NCI-H526 (cell line): ENCODE data around the gene PBX2.
"Not testable (repeated sequence)": the region's sequence is repeated elsewhere in the genome, so short reads cannot be mapped to it uniquely, and the experiment has no call there.

Experiments
- DNase-seq, 2 experiments: peaks; one replicate each; lab custom pipeline; 2025; lab: John Stamatoyannopoulos, UW

Gene PBX2, protein sequence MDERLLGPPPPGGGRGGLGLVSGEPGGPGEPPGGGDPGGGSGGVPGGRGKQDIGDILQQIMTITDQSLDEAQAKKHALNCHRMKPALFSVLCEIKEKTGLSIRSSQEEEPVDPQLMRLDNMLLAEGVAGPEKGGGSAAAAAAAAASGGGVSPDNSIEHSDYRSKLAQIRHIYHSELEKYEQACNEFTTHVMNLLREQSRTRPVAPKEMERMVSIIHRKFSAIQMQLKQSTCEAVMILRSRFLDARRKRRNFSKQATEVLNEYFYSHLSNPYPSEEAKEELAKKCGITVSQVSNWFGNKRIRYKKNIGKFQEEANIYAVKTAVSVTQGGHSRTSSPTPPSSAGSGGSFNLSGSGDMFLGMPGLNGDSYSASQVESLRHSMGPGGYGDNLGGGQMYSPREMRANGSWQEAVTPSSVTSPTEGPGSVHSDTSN

GRCh38 chr6:32190054-32190851 is at the start of gene PBX2:
PBX2 (minus strand) TSS chr6:32190202; CDS start chr6:32189915, 287 bp downstream.
- DNase-seq: peak; percentile 66 to 91

GRCh38 chr6:32239462-32239861 is 49.5 kb upstream of the PBX2 start:
- DNase-seq: no peak

DNA sequence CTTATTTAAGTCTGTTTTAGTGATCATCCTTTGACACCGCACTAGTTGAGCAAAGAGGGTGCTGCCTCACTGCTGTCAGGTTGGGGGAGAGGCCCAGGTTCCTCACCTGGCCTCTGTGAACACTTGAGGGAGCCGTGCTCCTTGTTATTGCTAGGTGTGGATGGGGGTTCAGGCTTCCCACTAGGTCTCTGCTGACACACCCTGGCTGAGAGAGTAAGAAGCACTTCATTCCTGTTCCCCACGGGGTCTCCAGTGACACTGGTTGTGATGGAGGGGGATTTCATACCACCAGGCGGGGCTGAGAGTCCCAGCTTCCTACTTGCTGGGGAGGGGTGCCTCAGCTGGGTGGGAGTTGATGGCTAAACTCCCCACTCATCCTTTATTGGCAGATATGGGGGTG is 44.9 kb upstream of the PBX2 start:
- DNase-seq: no peak

GRCh38 chr6:32226434-32226833 is 36.4 kb upstream of the PBX2 start:
- DNase-seq: no peak

DNA sequence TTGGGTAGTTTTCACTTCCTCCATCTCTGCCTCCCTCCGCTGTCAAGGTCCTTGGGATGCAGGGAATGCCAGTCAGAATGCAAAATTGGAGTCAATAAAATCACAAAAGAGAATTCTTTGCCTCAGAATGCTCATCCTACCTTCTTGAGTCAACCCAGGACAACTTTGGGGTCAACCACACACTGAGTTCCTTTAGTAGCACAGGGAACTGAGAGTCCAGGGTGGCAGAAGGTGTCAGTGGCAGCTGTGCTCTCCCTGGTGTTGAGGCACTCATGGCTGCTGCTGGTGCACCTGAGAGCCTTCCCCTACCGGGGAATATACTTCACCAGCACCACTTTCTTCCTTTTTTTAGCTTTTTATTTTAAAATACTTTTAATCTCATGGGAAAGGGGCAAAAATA is 34.7 kb upstream of the PBX2 start:
- no peak for DNase-seq

DNA sequence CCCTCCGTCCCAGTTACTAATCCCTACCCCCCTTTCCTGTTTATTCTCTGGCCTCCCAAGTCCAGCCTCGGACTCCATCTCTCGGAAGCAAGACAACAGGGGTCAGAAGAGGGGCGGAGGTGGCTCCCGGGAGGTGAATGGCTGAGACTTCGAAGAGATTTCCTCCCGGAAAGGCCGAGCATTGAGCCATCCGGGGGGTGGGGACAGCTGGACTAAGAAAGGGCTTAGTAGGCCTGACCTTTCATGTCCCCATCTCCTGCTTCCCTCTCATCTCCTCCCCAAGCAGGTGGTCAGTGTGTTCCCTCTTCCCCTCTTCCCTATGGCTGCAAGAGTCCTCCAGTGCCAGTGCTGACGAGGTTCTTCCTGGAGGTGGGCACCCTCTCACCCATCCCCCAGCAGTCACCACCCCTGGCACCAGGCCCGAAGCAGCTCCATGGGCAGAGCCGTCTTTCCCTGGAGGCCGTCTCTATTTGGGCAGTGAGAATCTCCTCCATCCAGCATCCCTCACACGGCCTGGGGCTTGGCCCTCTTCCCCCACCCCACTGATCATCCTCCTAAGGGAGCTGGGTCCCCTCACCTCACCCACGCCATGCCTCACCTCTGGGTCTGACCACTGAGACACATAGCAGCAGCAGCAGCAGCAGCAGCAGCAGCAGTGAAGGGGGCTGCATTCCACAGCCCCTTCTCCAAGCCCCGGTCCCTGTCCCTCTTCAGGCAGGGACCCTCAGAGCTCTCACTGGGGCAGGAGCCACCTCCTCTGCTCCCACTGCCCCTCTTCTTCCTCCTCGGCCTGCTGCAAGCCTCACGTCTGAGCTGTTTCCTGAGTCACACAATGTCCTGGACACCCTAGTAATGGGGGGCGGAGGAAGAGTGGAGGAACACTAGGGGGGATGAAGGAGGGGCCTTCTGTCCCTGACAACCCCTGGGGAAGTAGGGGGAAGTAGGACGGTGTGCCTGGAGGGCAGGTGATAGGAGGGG is 33.5 kb upstream of the PBX2 start, which contains the start of gene NOTCH4:
Gene NOTCH4 (minus strand): TSS at position 810 of the 978 bp plus-strand sequence. CDS start 139 bp downstream, at position 671.
- no peak for DNase-seq

GRCh38 chr6:32222333-32223230 is 32.6 kb upstream of the PBX2 start:
- DNase-seq: no peak

- DNase-seq: no peak
These were observed 30.0 kb upstream of the PBX2 start for GRCh38 chr6:32220021-32220420.

DNA sequence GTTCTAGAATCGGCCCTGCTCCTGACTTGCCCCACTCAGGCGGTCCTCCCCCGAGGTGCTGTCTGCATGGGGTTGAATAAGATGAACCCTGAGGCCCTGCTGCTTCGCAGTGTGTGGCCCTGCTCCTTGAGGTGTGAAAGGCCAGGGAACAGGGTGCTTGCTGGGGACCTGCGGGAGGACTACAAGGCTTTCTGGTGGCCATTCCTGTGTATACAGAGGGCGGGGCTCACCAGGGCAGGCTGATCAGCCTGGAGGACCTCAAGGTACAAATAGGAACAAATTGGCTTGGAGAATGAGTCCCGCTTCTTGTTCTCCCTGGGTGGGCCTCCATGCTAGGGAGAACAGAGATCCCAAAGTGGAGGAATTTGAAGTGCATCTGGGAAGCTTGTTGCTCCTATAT is 28.2 kb upstream of the PBX2 start:
- no peak for DNase-seq

GRCh38 chr6:32216998-32217397 is 27.0 kb upstream of the PBX2 start:
- no peak for DNase-seq

- DNase-seq: no peak
These were observed 26.3 kb upstream of the PBX2 start for GRCh38 chr6:32216285-32216684.

DNA sequence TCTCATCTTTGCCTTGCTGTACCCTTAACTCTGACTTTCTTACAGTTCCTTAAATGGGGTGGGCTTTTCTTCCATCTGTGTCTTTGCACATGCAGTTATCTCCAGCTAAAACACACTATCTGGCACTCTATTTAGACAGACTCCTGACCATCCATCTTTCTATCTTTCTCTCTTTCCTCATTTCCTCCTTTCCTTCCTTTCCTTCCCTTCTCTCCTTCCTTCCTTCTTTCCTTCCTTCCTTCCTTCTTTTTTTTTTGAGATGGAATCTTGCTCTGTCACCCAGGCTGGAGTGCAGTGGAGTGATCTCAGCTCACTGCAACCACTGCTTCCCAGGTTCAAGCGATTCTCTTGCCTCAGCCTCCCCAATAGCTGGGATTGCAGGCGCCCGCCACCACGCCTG is 25.6 kb upstream of the PBX2 start:
- DNase-seq: no peak

- DNase-seq: no peak
These were observed 24.1 kb upstream of the PBX2 start for GRCh38 chr6:32214126-32214525.

- no peak for DNase-seq
These were observed 23.6 kb upstream of the PBX2 start for GRCh38 chr6:32213649-32214048.

DNA sequence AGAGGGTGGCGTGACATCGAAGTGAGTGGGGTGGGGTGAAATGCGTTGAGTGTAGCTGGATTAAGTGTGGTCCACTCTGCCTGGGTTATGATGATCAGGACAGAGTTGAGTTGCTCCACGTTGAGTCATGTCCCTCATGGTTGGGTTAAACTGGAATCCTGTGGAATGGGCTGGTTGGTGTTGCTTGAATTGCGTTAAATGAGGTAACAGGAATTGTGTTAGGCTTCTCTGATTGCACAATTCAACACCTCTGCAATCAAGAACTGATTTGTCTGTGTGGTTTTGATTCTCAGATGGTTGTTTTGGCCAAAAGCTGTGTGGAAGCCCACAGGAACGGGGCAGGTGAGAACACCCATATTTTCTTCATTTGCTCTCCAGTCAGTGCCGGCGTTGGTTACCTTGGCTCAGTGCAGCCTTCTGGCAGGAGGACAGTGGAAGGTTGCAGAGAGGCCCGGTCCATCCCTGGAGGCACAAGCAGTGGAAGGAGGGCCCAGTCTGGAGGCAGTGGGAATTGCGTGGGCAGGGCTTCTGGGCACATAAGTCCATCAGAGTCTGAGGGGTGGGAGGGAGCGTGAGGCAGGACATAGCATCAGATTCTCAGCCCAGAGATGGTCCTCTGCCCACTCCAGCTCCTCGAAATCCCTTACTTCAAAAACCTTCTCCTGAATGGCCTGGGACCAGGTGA is 22.2 kb upstream of the PBX2 start:
- no peak for DNase-seq

DNA sequence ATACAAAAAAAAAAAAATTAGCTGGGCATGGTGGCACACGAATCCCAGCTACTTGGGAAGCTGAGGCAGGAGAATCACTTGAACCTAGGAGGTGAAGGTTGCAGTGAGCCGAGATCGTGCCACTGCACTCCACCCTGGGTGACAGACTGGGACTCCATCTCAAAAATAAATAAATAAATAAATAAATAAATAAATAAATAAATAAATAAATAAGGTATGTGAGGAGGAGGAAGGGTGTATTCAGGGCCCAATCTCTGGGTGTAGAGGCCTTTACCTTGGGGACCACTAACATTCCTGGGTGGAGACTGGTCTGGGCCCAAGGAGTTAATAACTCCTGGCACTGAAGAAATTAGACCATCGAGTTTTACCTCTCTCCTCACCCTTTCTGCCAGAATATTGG is 21.4 kb upstream of the PBX2 start:
- DNase-seq: not testable (repeated sequence)

DNA sequence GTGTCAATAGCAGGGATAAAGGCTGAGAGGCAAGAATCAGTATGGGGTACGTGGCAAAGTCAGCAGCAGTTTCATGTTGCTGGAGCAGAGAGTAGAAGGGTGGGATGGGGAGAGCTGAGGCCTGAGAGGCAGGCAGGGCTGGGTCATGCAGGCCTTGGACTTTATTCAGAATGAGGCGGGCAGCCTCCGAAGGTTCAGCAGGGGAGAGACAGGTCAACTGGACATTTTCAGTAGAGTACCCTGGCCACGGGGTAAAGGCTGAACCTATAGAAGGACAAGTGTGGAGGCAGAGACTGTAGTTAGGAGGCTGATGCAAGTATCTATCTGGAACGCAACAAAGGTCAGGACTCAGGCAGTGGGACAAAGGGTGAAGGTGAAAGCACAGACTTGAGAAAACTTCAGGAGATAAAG is 20.2 kb upstream of the PBX2 start:
- no peak for DNase-seq

DNA sequence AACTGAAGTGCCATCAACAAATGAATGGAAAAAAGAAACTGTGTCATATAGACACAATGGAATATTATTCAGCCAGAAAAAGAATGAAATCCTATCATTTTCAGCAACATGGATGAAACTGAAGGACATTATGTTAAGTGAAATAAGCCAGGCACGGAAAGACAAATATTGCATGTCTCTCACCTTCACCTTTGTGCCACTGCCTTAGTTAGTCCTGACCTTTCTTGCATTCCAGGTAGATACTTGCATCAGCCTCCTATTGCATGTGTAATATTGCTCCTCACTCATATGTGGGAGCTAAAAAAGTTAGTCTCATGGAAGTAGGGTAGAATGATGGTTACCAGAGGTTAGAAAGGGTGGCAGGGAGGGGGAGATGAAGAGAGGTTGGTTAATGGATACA is 19.0 kb upstream of the PBX2 start:
- no peak for DNase-seq

DNA sequence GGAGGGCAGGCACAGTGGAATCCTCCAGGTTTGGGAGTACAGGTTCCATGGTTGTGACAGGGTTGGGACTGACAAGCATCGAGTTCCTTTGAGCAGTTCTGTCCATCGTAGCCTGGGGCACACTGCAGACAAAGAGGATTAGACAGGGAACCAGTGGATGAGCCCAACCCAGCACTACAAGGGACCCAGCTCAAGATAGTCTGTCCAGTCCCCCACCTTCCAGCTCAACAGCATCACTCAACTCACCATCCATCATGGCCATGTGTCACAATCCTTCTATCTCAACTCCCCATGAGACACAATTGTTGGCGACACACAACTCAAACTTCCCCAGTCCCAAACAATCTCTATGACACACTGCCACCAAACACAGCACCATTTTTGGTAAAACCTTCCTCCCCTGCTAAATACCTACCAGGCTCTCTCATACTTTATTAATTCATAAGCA is 14.3 kb upstream of the PBX2 start:
- DNase-seq: no peak
